ENCODE measurements around the gene AQP12A.
"Not testable (repeated sequence)": the region's sequence is repeated elsewhere in the genome, so short reads cannot be mapped to it uniquely, and the experiment has no call there.

The AQP12A gene

GRCh38 chr2:240662681-240663080 is 29.0 kb upstream of the AQP12A start:
- no peak for DNase-seq

- DNase-seq = no peak
Measured at GRCh38 chr2:240663546-240664190, 28.0 kb upstream of the AQP12A start.

GRCh38 chr2:240664622-240665021 is 27.0 kb upstream of the AQP12A start:
- no peak for DNase-seq

GRCh38 chr2:240670402-240670801 is 21.3 kb upstream of the AQP12A start:
- no peak for DNase-seq

- DNase-seq = no peak
Measured at GRCh38 chr2:240670950-240671349, 20.7 kb upstream of the AQP12A start.

- no peak for DNase-seq
Measured at GRCh38 chr2:240672076-240672700, 19.5 kb upstream of the AQP12A start.

- DNase-seq = no peak
Measured at GRCh38 chr2:240672701-240673190, 18.9 kb upstream of the AQP12A start.

- DNase-seq = not testable (repeated sequence)
Measured at GRCh38 chr2:240674461-240675184, 17.0 kb upstream of the AQP12A start.

- DNase-seq = not testable (repeated sequence)
Measured at GRCh38 chr2:240675345-240675744, 16.3 kb upstream of the AQP12A start.

GRCh38 chr2:240678043-240678442 is 13.6 kb upstream of the AQP12A start:
- DNase-seq = not testable (repeated sequence)

- DNase-seq = not testable (repeated sequence)
Measured at GRCh38 chr2:240678909-240679308, 12.8 kb upstream of the AQP12A start.

GRCh38 chr2:240680185-240680584 is 11.5 kb upstream of the AQP12A start:
- DNase-seq = not testable (repeated sequence)

- DNase-seq = not testable (repeated sequence)
Measured at GRCh38 chr2:240682431-240683224, 9.0 kb upstream of the AQP12A start, which contains the start of gene AQP12B. AQP12B (minus strand) TSS chr2:240682885; CDS start chr2:240682837, 48 bp downstream.

- not testable (repeated sequence) for DNase-seq
Measured at GRCh38 chr2:240683329-240683979, 8.2 kb upstream of the AQP12A start.

- DNase-seq = not testable (repeated sequence)
Measured at GRCh38 chr2:240683980-240684728, 7.5 kb upstream of the AQP12A start.

- no peak for DNase-seq
Measured at GRCh38 chr2:240685771-240686371, 5.8 kb upstream of the AQP12A start.

GRCh38 chr2:240686460-240686859 is 5.2 kb upstream of the AQP12A start:
- DNase-seq = no peak

GRCh38 chr2:240687045-240687740 is 4.5 kb upstream of the AQP12A start:
- no peak for DNase-seq

GRCh38 chr2:240687741-240688552 is 3.7 kb upstream of the AQP12A start:
- no peak for DNase-seq

- DNase-seq = no peak
Measured at GRCh38 chr2:240688553-240688919, 3.1 kb upstream of the AQP12A start.

Measured in midbrain (tissue), 1 donor.